Stimulated activated CD4-positive, alpha-beta T cell treated with anti-CD3 and anti-CD28 coated beads, Interleukin-15, amount 100 ng/mL, for 1 hour (primary cell): Measurements from ENCODE around the gene MICA.
"Not testable (repeated sequence)": the region's sequence is repeated elsewhere in the genome, so short reads cannot be mapped to it uniquely, and the experiment has no call there.

Experiments used
- DNase-seq, 2 donors: peaks; one replicate each; pipeline ENCODE4 v3.0.0-alpha.2; 2020; ENCODE audit warnings: low read depth in 1 of 2, low spot score in 1 of 2

MICA gene

DNA sequence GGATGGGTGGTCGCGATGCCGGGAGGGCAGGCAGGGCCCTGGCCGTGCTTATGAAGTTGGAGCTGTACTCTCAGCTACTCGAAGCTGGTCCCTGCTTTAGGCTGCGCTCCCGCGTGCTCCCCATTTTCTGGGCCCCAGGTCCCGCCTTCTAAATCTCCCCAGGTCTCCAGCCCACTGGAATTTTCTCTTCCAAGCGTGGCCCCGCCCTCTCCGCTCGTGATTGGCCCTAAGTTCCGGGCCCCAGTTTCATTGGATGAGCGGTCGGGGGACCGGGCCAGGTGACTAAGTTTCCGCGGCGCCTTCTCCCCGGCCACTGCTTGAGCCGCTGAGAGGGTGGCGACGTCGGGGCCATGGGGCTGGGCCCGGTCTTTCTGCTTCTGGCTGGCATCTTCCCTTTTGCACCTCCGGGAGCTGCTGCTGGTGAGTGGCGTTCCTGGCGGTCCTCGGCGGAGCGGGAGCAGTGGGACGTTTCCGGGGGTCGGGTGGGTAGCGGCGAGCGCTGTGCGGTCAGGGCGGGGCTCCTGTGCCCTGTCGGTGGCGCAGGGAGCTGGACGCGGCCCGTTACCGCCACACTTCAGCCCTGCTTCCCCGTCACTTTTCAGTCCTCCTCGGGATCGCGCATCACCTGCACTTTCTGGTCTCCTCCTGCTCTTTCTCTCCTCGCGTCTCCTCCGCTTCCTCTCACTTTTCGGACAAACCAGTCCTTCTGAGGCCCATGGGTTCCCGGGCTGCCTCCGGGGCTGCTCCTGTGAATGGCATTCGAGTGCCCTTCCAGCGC lies at the start of gene MICA:
Gene MICA, plus strand, starts transcription at position 313 of the 778 bp plus-strand sequence. Its CDS starts 38 bp downstream, at position 351.
- DNase-seq, result peak; percentile 46 to 55

DNA sequence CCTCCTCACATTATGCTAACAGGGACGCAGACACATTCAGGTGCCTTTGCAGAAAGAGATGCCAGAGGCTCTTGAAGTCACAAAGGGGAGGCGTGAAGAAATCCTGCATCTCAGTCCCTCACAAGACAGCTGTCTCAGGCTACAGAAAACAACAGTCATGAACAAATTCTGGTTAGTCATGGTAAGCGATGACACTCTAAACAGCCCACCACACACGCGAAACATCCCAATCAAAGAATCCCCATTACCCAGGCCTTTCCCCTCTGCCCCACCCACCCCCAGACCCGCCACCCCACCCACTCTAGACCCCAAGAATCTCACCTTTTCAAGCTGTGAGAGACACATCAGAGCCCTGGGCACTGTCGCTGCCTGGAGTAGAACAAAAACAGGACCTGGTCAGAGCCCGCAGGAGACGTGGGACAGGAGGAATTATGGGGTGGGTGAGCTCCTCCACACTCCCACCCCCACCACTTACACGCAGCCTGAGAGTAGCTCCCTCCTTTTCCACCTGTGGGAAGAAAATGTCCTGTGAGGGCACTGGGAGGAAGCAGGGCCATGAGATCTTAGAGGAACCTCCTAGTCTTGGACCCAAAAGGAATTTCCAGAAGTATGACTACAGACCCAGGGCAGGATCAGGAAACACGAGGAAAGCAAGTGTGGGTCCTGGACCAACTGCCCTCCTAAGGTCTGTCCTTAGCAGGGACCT lies 49.1 kb upstream of the MICA start:
- no peak for DNase-seq

DNA sequence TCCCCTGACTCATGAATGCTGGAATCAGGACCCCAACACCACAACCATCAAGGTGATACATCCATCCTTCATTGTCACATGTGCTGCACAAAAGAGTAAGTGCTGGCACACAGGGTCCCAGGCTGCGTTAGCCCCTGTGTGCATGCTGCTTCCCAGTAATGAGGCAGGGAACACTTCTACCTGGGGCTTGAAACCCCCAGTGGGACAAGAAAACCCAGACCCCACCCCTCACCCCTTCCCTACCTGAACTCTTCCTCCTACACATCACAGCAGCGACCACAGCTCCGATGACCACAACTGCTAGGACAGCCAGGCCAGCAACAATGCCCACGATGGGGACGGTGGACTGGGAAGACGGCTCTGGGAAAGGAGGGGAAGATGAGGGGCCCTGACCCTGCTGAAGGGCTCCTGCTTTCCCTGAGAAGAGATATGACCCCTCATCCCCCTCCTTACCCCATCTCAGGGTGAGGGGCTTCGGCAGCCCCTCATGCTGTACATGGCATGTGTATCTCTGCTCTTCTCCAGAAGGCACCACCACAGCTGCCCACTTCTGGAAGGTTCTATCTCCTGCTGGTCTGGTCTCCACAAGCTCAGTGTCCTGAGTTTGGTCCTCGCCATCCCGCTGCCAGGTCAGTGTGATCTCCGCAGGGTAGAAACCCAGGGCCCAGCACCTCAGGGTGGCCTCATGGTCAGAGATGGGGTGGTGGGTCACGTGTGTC lies 48.4 kb upstream of the MICA start:
- no peak for DNase-seq

DNA sequence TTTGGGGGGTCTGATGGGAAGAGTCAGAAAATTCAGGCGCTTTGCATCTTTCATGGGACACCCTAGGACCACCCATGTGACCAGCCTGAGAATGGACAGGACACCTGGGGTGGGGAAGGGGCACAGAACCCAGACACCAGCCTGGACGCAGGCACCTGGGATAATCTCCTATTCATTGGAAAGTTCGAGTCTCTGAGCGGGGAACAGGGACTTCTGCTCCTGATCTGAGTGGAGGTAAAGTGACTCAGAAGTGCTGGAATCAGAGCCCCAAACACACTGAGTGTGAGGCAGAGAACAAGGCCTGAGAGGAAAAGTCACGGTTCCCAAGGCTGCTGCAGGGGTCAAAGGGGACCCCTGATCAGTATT lies 47.8 kb upstream of the MICA start:
- DNase-seq, result no peak

DNA sequence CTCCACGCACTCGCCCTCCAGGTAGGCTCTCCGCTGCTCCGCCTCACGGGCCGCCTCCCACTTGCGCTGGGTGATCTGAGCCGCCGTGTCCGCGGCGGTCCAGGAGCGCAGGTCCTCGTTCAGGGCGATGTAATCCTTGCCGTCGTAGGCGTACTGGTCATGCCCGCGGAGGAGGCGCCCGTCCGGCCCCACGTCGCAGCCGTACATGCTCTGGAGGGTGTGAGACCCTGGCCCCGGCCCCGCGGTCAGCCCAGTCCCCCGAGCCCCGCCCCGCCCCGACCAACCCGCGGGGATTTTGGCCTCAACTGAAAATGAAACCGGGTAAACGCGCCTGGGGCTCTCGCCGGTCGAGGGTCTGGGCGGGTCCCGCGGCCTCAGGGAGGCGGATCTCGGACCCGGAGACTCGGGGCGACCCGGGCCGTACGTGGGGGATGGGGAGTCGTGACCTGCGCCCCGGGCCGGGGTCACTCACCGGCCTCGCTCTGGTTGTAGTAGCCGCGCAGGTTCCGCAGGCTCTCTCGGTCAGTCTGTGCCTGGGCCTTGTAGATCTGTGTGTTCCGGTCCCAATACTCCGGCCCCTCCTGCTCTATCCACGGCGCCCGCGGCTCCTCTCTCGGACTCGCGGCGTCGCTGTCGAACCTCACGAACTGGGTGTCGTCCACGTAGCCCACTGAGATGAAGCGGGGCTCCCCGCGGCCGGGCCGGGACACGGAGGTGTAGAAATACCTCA lies 47.0 kb upstream of the MICA start:
- DNase-seq, result no peak

DNA sequence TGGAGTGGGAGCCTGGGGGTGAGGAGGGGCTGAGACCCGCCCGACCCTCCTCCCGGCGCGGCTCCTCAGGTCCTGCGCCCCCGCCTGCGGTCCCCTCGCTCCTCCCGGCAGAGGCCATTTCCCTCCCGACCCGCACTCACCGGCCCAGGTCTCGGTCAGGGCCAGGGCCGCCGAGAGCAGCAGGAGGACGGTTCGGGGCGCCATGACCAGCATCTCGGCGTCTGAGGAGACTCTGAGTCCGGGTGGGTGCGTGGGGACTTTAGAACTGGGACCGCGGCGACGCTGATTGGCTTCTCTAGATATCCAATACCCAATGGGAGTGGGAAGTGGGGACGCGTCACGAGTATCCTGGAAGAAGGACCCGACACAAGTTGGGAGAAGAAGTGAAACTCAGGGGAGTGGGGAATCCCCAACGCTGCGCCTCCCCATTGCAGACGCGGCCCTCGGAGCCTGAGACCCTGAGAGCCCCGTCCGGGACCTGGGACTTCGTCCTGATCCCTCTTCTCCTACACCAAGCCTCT lies 46.4 kb upstream of the MICA start, which contains the start of gene HLA-B:
Gene HLA-B, minus strand, starts transcription at position 234 of the 521 bp plus-strand sequence. Its CDS starts 21 bp downstream, at position 213.
- peak; percentile 45 to 64 for DNase-seq

DNA sequence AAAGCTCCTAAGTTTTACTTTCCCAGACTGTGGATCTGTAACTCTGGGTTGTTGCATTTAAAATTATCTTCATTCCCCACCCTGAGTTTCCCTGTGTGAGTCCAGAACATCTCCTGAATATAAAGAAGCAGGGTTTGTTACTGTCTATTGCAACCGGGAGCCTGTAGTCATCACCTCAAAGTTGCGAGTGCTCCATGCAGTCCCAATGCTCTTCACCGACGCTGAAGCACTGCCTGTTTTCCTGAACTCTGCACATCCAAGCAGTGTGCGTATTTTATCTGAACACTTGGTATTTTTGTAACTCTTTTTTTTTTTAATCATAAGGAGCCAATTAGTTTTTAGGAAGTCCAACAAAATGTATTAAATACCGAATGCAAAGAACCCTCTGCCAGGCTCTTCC lies 45.5 kb upstream of the MICA start:
- no peak for DNase-seq

DNA sequence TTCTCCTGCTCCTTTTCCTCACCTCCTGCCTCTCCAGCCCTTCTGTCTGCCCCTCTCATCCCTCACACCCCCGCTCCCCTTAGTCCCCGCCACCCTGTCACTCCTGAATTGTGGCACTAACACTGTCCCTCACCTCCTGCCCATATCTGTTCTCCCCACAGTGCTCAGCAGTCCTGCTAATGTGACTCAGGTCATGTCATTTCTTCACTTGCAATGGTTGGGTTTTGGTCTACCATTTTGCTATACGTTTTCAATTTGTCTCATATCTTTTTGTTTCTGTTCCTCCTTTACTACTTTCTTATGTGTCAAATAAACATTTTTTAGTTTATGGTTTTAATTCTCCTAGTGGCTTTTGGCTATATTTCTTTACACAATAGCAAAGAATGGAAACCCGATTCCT lies 45.1 kb upstream of the MICA start:
- no peak for DNase-seq

DNA sequence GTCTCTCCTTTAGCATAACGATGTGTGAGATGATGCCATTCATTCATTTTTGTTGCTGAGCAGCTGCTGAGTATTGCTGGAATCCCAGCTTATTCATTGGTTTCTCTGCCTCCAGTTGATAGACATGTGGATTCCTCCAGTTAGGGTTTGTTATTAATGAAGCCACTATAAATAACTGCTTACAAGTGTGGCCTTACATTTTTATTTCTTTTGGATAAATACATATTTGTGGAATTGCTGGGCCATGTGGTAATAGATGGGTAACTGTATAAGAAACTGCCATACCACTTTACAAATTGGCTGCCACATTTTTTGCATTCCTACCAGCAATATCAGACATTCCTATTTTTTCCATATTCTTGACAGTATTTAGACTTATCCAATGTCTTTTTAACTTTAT lies 43.8 kb upstream of the MICA start:
- DNase-seq, result no peak

DNA sequence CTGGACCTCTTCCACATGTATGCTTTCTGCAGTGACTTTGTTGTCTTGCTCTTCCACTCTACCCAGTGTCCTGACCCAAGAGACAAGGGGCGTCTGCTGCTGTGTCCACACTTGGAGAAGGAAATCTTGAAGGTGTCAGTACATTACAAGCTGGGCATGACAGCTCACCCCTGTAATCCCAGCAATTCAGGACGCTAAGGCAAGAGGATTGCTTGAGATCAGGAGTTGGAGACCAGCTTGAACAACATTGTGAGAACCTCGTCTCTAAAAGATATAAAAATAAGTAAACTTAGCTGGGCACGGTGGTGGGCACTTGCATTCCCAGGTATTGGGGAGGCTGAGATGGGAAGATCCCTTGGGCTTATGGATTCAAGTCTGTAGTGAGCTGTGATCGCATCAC lies 40.6 kb upstream of the MICA start:
- no peak for DNase-seq

DNA sequence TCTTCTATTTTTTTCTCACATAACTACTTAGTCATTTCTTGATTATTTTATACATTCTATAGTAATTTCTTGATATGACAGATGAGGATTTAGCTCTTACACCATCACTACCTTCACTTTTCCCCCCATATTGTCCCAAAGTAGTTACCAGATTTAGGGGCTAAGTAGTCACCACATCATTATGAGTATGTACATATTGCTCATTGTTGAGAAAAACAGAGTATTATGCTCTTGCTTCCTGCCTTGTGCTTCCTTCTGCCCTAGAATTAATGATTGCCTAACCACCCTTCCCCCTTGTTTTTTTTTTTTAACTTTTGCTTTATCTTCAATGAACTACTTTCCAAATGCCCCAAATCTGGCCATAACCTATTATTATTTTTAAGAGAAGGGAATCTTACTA lies 39.6 kb upstream of the MICA start:
- DNase-seq, result no peak

DNA sequence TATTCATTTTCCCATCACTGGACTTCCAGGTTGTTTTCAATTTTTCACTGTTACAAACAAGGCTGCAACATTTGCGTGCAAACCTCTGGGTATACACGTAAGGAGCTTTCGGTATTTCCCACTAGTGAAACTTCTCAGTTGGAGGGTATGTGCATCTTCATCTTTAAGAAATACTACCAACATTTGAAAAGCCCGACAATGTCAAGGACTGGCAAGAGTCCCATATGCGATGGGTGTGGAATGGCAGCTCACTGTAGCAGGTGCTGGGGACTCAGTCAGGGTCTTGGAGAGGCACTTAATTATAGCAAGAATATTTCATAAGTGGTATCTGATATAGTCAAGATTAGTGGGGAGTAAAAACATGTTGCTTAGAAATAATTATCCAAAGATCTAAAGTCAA lies 37.5 kb upstream of the MICA start:
- DNase-seq, result no peak

DNA sequence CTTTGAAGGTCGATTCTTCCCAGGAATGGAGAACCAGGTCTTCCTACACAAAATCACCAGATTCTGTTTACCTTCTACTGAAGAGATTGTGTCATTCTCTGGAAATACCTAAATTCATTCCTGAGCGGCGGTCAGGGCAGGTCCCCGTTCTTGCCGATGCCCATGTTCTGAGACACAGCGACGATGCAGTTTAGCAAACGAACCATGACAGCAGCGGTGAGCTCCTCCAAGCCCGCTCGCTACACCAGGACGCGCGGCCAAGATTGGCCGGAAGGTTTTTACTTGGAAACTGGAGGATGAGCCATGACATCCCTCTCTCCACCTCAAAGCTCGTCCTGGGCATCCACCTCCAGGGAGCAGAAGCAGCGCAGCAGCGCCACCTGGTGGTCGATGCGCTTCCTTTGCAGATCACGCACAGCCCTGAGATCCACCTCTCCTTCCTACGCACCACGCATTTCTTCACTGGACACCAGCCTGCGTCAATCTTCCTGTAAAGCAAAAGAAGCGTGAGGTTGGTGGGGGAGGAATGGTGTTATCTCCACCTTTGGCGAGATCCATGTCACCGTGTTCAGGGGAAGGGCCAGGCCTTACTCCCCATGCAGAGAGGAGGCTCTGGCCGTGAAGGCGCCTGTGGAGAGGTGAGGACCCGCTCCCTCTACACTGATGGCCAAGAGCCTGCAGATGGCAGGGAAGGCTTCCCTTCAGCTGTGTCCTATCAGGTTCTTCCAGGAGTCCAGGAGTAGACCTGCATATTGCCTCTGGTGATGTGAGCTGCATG lies 36.5 kb upstream of the MICA start:
- peak; percentile 84 to 85 for DNase-seq

DNA sequence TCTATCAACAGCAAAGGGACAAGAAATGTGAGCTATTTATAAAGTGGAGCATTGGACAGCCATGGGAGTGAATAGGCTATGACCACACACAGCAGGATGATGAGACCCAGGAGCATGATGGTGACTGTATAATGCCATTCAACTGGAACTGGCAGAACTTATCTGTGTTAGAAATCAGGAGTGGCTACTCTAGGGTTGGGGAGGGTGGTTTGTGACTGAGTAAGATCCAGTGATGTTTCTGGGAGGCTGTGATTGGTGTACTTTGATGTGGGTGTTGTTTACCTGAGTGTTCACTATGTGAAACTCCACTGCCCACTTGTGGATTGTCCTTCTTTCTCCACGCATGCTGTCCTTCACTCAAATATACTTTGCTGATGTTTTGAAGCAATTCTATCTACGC lies 34.9 kb upstream of the MICA start:
- DNase-seq, result no peak

DNA sequence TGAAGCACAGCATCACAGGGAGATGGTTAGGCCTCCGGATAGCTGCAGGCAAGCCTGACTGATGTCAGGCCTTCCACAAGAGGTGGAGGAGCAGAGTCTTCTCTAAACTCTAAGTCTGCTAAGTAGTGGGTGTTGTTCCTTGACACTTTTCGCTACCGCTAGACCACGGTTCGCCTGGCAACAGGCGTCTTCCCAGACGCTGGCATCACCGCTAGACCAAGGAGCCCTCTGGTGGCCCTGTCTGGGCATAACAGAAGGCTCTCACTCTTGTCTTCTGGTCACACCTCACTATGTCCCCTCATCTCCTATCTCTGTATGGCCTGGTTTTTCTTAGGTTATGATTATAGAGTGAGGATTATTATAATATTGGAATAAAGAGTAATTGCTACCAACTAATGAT lies 29.3 kb upstream of the MICA start:
- DNase-seq, result not testable (repeated sequence)

DNA sequence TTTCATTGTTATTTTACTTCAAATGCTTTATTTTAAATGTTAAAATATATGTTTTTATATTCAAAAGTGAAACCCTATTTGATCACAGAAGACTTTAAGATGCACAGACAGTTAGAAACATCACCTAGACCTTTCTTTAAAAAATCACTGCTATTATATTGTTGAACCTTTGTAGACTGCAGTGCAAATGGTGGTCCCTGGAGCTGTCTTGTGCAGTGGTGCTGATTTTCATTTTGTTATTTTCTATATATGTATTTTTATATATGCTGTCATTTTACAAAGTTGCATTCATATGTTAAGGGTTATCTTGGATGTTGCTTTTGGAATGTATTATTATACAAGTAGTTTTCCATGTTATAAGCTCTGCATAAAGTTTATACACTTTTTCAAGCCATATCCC lies 27.7 kb upstream of the MICA start:
- DNase-seq, result no peak

DNA sequence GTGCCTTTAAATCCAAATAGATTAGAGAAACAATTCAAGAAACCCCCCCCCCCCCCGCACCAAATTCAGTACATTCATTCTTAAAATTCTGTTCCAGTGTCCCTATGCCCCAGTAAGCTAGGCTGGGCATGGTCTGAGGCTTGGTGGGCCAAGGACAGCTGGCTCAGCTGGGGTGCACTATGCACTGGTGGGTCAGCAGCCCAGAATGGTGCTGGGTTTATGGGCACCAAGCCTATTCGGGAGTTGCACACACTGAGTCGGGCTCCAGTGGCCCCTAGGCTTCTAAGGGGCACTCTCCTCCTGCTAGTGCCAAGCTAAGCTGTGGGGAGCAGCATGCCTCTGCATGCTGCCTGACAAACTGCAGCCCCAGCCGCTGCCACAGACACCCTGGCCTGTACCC lies 26.4 kb upstream of the MICA start:
- no peak for DNase-seq

DNA sequence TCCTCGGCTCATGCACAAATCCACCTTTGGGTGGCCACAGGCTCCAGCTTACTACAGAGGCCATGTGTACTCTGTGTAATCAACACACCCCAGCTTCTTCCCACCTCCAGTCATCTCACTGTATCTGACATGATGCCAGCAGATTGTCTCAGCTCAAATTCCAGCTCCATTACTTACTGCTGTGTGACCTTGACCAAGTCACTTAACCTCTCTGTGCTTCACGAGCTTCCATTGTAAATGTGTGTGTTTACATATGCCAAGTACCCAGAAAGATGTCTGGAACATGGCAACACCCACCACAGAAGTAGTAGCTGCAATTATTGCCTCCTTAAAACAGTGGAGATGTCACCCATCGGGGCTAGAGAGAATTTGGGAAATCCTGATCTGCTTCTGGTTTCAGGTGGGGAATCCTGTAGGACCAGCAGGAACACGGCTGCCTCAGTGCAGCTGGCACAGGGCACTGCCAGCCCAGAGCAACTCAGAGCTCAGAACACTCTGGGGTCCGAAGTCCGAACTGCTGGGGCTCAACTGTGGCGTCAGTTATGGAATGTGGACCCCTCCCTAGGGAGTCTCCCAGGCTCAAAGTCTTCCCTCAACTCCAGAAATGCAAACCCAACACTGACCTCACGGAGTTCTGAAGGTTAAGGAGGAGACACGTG lies 25.2 kb upstream of the MICA start:
- DNase-seq, result no peak

DNA sequence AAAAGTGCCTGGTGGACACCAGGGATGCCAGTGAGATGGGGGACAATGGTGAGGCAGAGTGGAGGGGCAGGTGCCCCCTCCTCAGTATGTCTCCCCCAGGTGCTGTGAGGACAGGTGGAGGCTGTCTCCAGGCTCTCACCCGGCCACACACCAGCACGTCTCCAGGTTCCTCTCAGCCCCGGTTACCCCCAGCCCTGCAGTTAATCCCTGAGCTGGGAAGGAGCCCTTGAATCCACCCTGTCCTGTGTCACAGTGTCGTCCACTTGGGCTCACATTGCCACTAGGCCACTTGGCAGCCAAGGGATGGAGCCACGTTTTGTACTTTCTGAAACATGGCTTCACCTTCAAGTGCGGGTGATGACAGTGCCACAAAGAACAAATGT lies 24.7 kb upstream of the MICA start:
- DNase-seq, result no peak

DNA sequence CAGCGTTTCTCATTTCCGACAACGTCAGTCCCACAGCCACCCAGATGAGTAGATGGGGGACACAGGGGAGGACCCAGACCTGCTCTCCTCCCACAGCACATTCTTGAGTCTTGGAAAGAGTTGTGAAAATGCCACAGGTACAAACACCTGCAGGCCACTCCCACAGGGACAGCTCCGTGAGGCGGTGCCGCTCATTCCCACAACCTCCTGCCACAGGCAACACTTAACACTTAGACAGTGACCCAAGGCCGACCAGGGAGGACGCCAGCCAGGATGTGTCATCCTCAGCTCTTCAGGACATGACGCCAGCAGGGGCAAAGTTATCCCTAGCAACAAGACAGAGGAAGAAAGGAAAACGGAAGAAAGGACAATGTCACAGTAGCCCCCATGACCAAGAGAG lies 23.5 kb upstream of the MICA start:
- no peak for DNase-seq
